Keratinocyte (primary cell): ENCODE measurements around the gene SPOCK1.

Experiments used
- EZH2 ChIP-seq: IDR thresholded peaks from one replicate; pipeline ENCODE4 v1.6.1; 2012; ENCODE audit warnings: inconsistent platforms, mild to moderate bottlenecking, low read length, moderate library complexity
- TF ChIP-seq, protein P1 (sequence below), 3 experiments: IDR thresholded peaks in 1 of 3; conservative IDR thresholded peaks in 1 of 3; optimal IDR thresholded peaks in 1 of 3; 2 replicates in 2 of 3; 3 replicates in 1 of 3; pipeline versions ENCODE3 to v1.5.1; 2011; ENCODE audit warnings: low read length in 3 of 3, mild to moderate bottlenecking in 3 of 3, moderate library complexity in 2 of 3, control low read depth in 1 of 3, inconsistent platforms in 1 of 3; ENCODE audit not compliant: insufficient read depth in 2 of 3; ENCODE audit errors: extremely low read depth in 1 of 3

DNA sequence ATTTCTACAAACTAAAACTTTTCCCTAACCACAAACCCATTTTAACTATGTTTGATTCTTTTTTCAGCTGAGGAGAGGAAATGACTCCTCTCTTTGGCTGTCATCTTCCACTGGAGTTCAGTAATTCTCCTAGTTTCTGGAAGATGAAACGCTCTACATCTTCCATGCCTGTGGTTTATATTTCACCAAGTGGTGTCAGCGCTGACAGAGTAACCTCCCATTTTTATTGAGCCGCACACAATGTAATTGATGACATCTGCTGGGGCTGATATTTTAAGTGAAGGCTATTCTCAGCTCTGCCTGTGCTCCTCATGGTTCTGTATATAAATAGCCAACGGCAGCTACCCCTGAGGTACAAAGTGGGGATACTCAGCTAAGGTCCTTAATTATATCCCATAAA is 234.6 kb downstream of the SPOCK1 start:
- TF ChIP-seq, protein P1, sequence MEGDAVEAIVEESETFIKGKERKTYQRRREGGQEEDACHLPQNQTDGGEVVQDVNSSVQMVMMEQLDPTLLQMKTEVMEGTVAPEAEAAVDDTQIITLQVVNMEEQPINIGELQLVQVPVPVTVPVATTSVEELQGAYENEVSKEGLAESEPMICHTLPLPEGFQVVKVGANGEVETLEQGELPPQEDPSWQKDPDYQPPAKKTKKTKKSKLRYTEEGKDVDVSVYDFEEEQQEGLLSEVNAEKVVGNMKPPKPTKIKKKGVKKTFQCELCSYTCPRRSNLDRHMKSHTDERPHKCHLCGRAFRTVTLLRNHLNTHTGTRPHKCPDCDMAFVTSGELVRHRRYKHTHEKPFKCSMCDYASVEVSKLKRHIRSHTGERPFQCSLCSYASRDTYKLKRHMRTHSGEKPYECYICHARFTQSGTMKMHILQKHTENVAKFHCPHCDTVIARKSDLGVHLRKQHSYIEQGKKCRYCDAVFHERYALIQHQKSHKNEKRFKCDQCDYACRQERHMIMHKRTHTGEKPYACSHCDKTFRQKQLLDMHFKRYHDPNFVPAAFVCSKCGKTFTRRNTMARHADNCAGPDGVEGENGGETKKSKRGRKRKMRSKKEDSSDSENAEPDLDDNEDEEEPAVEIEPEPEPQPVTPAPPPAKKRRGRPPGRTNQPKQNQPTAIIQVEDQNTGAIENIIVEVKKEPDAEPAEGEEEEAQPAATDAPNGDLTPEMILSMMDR (optimal IDR thresholded peaks at IDR 0.05 in 1 of 3, IDR thresholded peaks at IDR 0.05 in 1 of 3, conservative IDR thresholded peaks at IDR 0.05 in 1 of 3; ENCODE audit: extremely low read depth in 1 of 3, insufficient read depth in 2 of 3, low read length in 3 of 3) = no peak
- TF ChIP-seq EZH2 = no peak
